ENCODE data around the gene EDEM3.

EDEM3 gene

GRCh38 chr1:184655185-184655584 lies 99.5 kb downstream of the EDEM3 start:
- Histone ChIP-seq H3K27me3 (ENCODE audit: insufficient read depth, poor library complexity, severe bottlenecking) (no peaks in the 10 kb centered on the region), H3K4me3 (replicated peaks; ENCODE audit: insufficient read depth, low read length) (no peak overlapping the region), H3K27ac (replicated peaks) (no peak overlapping the region)
- TF ChIP-seq CTCF (IDR thresholded peaks at IDR 0.05; ENCODE audit: insufficient read depth, low read length) (no peak), SPI1 (IDR thresholded peaks at IDR 0.05; ENCODE audit: borderline replicate concordance, low read depth) (no peak), GABPA (IDR thresholded peaks at IDR 0.05; ENCODE audit: low read depth) (no peak), POLR2AphosphoS5 (IDR thresholded peaks at IDR 0.05; ENCODE audit: low read depth) (no peak), REST (IDR thresholded peaks at IDR 0.05; ENCODE audit: insufficient replicate concordance, low read depth) (no peak)
- no peak for DNase-seq (ENCODE audit: low read depth in 1 of 2, low spot score in 1 of 2)

GRCh38 chr1:184650177-184650866 lies 104.3 kb downstream of the EDEM3 start:
- DNase-seq (ENCODE audit: low read depth in 1 of 2, low spot score in 1 of 2), result no peak
- no peak overlapping the region for H3K4me3 ChIP-seq (replicated peaks; ENCODE audit: insufficient read depth, low read length)
- no peaks in the 10 kb centered on the region for H3K27me3 ChIP-seq (ENCODE audit: insufficient read depth, poor library complexity, severe bottlenecking)
- no peak for TF ChIP-seq POLR2AphosphoS5 (IDR thresholded peaks at IDR 0.05; ENCODE audit: low read depth)
- TF ChIP-seq CTCF (IDR thresholded peaks at IDR 0.05; ENCODE audit: insufficient read depth, low read length), result no peak
- no peak for TF ChIP-seq GABPA (IDR thresholded peaks at IDR 0.05; ENCODE audit: low read depth)
- TF ChIP-seq REST (IDR thresholded peaks at IDR 0.05; ENCODE audit: insufficient replicate concordance, low read depth), result no peak
- TF ChIP-seq SPI1 (IDR thresholded peaks at IDR 0.05; ENCODE audit: borderline replicate concordance, low read depth), result no peak
- H3K27ac ChIP-seq (replicated peaks), result no peak overlapping the region

- no peak for TF ChIP-seq POLR2AphosphoS5 (IDR thresholded peaks at IDR 0.05; ENCODE audit: low read depth)
- TF ChIP-seq CTCF (IDR thresholded peaks at IDR 0.05; ENCODE audit: insufficient read depth, low read length), result no peak
- no peak for TF ChIP-seq REST (IDR thresholded peaks at IDR 0.05; ENCODE audit: insufficient replicate concordance, low read depth)
- no peak for TF ChIP-seq GABPA (IDR thresholded peaks at IDR 0.05; ENCODE audit: low read depth)
- no peak for TF ChIP-seq SPI1 (IDR thresholded peaks at IDR 0.05; ENCODE audit: borderline replicate concordance, low read depth)
- DNase-seq (ENCODE audit: low read depth in 1 of 2, low spot score in 1 of 2), result no peak
Measured at GRCh38 chr1:184649451-184649888, 105.2 kb downstream of the EDEM3 start.

More at GRCh38 chr1:184649451-184649888, 105.2 kb downstream of the EDEM3 start:
- no peak overlapping the region for H3K4me3 ChIP-seq (replicated peaks; ENCODE audit: insufficient read depth, low read length)
- no peaks in the 10 kb centered on the region for H3K27me3 ChIP-seq (ENCODE audit: insufficient read depth, poor library complexity, severe bottlenecking)
- H3K27ac ChIP-seq (replicated peaks), result no peak overlapping the region
